CD4-positive, alpha-beta memory T cell (primary cell): Measurements from ENCODE around the gene MED13L. TPM values are rescaled to one million over a fixed set of nuclear protein-coding genes. Genes with fewer than 3 reads are reported as not detected.

Source experiments
- CTCF ChIA-PET: fragments of 350-600 bp; sonication (Branson Sonifier 250); formaldehyde crosslinking; loops from one replicate; lab custom pipeline; 2021; ENCODE audit warnings: inconsistent platforms; ENCODE audit not compliant: partially characterized antibody; lab: Charles Lee
- POLR2A ChIA-PET: fragments of 350-600 bp; sonication (Branson Sonifier 250); formaldehyde crosslinking; loops from one replicate; lab custom pipeline; 2021; ENCODE audit not compliant: partially characterized antibody; lab: Charles Lee
- DNase-seq, 5 donors: peaks; one replicate each; pipeline versions ENCODE4 v3.0.0 to v3.0.0-alpha.2; 2020 to 2022; ENCODE audit warnings: mixed read lengths in 1 of 5
- H3K27ac ChIP-seq: one replicate; pipeline ENCODE4 v1.7.0; 2013; ENCODE audit warnings: low read depth, low read length
- H3K27me3 ChIP-seq: 2 replicates; pipeline ENCODE4 v1.7.0; 2013; ENCODE audit warnings: mild to moderate bottlenecking, low read length, moderate library complexity; ENCODE audit not compliant: insufficient read depth
- H3K36me3 ChIP-seq: 2 replicates; pipeline ENCODE4 v1.7.0; 2013; ENCODE audit warnings: mild to moderate bottlenecking, low read length, moderate library complexity; ENCODE audit not compliant: insufficient read depth
- H3K4me1 ChIP-seq: 2 replicates; pipeline ENCODE4 v1.7.0; 2013; ENCODE audit warnings: mild to moderate bottlenecking, low read length, moderate library complexity; ENCODE audit not compliant: insufficient read depth
- H3K4me3 ChIP-seq, 2 donors: one replicate each; pipeline ENCODE4 v1.7.0; 2013; ENCODE audit warnings: low read length in 2 of 2, mild to moderate bottlenecking in 1 of 2
- H3K9me3 ChIP-seq, 2 donors: one replicate each; pipeline ENCODE4 v1.7.0; 2013; ENCODE audit warnings: low read length in 2 of 2, control low read depth in 1 of 2; ENCODE audit not compliant: control insufficient read depth in 1 of 2
- H3K27ac Mint-ChIP-seq, 7 donors: one replicate each; pipeline ENCODE4 v1.8.0; 2020 to 2021; ENCODE audit warnings: mixed read lengths in 7 of 7, mild to moderate bottlenecking in 6 of 7, inconsistent platforms in 3 of 7, moderate library complexity in 3 of 7
- H3K27me3 Mint-ChIP-seq, 2 donors: one replicate each; pipeline ENCODE4 v1.8.0; 2020 to 2021; ENCODE audit warnings: mixed read lengths in 2 of 2
- H3K36me3 Mint-ChIP-seq, 2 donors: one replicate each; pipeline ENCODE4 v1.8.0; 2020 to 2021; ENCODE audit warnings: mixed read lengths in 2 of 2, inconsistent platforms in 1 of 2, mild to moderate bottlenecking in 1 of 2
- H3K4me1 Mint-ChIP-seq, 4 donors: one replicate each; pipeline ENCODE4 v1.8.0; 2020 to 2021; ENCODE audit warnings: mixed read lengths in 4 of 4, mild to moderate bottlenecking in 1 of 4
- H3K4me3 Mint-ChIP-seq, 8 donors: one replicate each; pipeline ENCODE4 v1.8.0; 2020 to 2021; ENCODE audit warnings: mixed read lengths in 8 of 8, mild to moderate bottlenecking in 7 of 8, moderate library complexity in 6 of 8, inconsistent platforms in 3 of 8
- H3K9me3 Mint-ChIP-seq, 8 donors: one replicate each; pipeline ENCODE4 v1.8.0; 2020 to 2021; ENCODE audit warnings: mixed read lengths in 8 of 8, mild to moderate bottlenecking in 5 of 8, inconsistent platforms in 3 of 8, moderate library complexity in 1 of 8
- intact Hi-C: fragments of 100-400 bp; cut with micrococcal nuclease; formaldehyde crosslinking; loops from one replicate; pipeline ENCODE4 v1.15.1; 2023
- polyA plus RNA-seq, 2 donors: library from polyadenylated mRNA; unstranded; fragments of 300-500 nt; fragmentation: Illumina TruSeq; gene quantifications; one replicate each; pipeline ENCODE4 v1.2.3, GENCODE V29; 2021
- total RNA-seq, 2 experiments: library from RNA; stranded (reverse); gene quantifications; one replicate each; pipeline ENCODE4 v1.2.3, GENCODE V29; 2021

MED13L gene
- total and polyA plus RNA-seq, 4 experiments from 2014 or later = 3.8 to 156 (median 81.1) TPM

DNA sequence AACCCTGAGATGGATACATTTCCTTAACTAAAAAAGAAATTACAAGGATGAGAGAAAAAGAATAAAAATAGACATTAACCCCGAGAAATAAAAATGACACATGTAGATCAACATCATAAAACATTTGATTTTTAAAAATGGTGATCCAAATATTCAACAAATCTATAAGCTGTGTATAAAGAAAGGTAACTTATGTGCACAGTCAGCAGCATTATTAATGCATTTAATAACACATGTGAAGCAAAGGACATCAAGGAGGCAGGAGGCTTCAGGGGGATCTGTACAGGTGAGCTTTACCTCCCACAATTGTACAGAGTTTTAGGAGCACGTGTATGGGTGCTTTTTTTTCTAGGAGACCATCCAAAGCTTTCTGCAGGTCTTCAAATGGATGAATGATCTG, 76.1 kb downstream of the MED13L start:
- H3K4me1 Mint-ChIP-seq = peaks cover 45 to 79% (median 61%) of the 10 kb centered on the region in 4 donors
- Histone ChIP-seq H3K36me3 (no peaks in the 10 kb centered on the region), H3K27me3 (no peaks in the 10 kb centered on the region), H3K4me3 (no peak overlapping the region), H3K27ac (no peak overlapping the region), H3K9me3 (no peaks in the 10 kb centered on the region), H3K4me1 (peaks cover 38% of the 10 kb centered on the region)
- ChIA-PET POLR2A (no interaction called here), CTCF (no interaction called here)
- no peak overlapping the region for H3K27ac Mint-ChIP-seq
- DNase-seq = no peak
- H3K27me3 Mint-ChIP-seq = no peaks in the 10 kb centered on the region
- peak overlapping the region in 2 of 8 donors; percentile 14 to 31 for H3K4me3 Mint-ChIP-seq
- peaks cover 3 to 17% of the 10 kb centered on the region in 2 donors for H3K36me3 Mint-ChIP-seq
- intact Hi-C loops = no loop called here
- H3K9me3 Mint-ChIP-seq = no peaks in the 10 kb centered on the region

DNA sequence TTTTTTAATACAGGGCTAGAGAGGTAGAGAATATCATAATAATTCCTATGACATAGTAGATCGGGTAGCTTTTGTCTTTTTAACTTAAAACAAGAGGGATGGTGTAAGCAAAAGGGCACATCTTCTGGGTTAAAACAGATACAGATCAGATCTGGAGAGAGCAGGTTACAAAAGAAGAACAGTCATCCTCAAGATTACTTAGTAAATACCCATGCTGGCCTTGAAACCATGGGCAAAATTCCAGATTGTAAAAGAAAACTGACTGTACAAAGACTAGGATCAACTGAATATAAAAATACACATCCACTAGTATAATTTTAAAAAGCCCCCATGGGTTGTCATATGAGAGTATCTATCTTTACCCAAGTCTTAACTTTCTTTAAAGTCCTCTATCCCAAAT, 76.7 kb downstream of the MED13L start:
- peak overlapping the region in 1 of 8 donors; percentile 14 for H3K4me3 Mint-ChIP-seq

DNA sequence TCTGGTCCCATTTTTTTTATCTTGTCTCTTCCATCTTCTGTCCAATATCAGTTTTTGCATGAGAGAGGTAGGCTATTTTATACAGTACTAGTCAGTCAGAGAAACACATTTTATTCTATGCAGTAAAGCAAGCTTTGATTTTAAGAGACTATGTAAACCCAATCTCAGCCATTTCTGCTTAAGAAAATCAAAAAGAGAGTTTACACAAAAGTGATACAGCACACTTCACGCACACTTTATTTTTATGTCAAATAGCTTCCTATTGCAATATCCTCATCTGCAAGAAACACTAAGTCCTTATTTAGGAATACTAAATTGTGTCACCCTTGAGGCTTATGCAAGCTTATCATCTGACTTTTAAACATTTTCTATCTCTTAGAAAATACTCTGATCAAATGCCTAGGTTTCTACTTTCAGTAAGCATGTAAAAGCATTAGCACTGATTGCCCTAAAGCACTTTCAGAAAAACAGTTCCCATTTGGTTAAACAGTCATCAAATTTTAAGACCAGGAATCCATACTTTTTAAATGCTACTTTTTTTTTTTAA, 78.3 kb downstream of the MED13L start:
- H3K36me3 Mint-ChIP-seq = peaks cover 0 to 5% of the 10 kb centered on the region in 2 donors
- ChIA-PET POLR2A (no interaction called here), CTCF (no interaction called here)
- Histone ChIP-seq H3K4me1 (peaks cover 53% of the 10 kb centered on the region), H3K27me3 (no peaks in the 10 kb centered on the region), H3K36me3 (no peaks in the 10 kb centered on the region), H3K4me3 (no peak overlapping the region), H3K9me3 (no peaks in the 10 kb centered on the region), H3K27ac (no peak overlapping the region)
- no peaks in the 10 kb centered on the region for H3K9me3 Mint-ChIP-seq
- intact Hi-C loops = loop anchor here (5.0 kb wide), 1 partner anchor 38 kb away; no protein-coding TSS in a partner anchor
- H3K27ac Mint-ChIP-seq = no peak overlapping the region
- H3K27me3 Mint-ChIP-seq = no peaks in the 10 kb centered on the region
- peaks cover 45 to 81% (median 61%) of the 10 kb centered on the region in 4 donors for H3K4me1 Mint-ChIP-seq
- H3K4me3 Mint-ChIP-seq = peak overlapping the region in 1 of 8 donors; percentile 1
- no peak for DNase-seq

More for the DNA sequence above, 76.7 kb downstream of the MED13L start:
- intact Hi-C loops = no loop called here
- H3K36me3 Mint-ChIP-seq = peaks cover 3 to 17% of the 10 kb centered on the region in 2 donors
- H3K27me3 ChIP-seq = no peaks in the 10 kb centered on the region
- ChIA-PET POLR2A (no interaction called here), CTCF (no interaction called here)
- H3K27ac ChIP-seq = no peak overlapping the region
- H3K4me1 Mint-ChIP-seq = peaks cover 46 to 84% (median 63%) of the 10 kb centered on the region in 4 donors
- no peaks in the 10 kb centered on the region for H3K9me3 Mint-ChIP-seq
- no peaks in the 10 kb centered on the region for H3K27me3 Mint-ChIP-seq
- peaks cover 41% of the 10 kb centered on the region for H3K4me1 ChIP-seq
- no peak overlapping the region for H3K4me3 ChIP-seq
- DNase-seq = no peak
- H3K9me3 ChIP-seq = no peaks in the 10 kb centered on the region
- no peak overlapping the region for H3K27ac Mint-ChIP-seq
- no peaks in the 10 kb centered on the region for H3K36me3 ChIP-seq

DNA sequence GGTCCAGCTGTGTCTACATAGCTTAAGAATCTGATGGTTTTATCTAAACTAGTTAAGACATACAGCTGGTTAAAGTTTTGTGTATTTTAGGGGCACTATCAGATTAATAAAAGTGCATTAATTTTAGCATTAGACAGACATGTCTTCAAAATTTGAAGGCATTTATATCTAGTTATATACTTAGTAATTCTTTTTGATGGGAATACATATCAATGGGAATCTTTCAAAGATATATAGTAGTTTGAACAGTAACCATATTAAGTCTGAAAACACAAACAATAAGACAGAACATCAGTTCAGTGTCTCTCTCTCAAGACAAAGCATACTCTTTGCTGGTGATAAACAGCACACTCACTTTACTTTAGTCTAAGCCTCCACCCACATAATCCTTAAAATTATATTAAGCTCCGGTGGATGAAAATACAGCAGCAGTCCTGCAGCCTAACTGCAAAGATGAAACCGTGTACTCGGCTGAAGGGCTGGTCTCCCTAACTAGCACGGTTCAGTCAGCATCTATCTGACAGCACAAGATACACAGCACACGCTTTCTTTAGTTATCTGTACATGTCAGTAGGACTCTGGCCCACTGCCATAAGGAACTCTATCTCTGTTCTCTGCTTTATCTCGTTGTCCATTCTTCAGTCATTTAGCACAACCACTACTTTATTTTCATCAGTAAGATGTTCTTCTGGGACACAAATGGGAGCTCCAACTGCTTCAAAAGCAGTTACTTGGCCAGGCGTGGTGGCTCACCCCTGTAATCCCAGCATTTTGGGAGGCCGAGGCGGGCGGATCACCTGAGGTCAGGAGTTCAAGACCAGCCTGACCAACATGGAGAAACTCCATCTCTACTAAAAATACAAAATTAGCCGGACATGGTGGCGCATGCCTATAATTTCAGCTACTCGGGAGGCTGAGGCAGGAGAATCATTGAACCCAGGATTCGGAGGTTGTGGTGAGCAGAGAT, 80.5 kb downstream of the MED13L start:
- Histone ChIP-seq H3K4me3 (no peak overlapping the region), H3K9me3 (no peaks in the 10 kb centered on the region), H3K4me1 (peaks cover 49% of the 10 kb centered on the region), H3K36me3 (no peaks in the 10 kb centered on the region), H3K27ac (no peak overlapping the region), H3K27me3 (no peaks in the 10 kb centered on the region)
- DNase-seq = peak in 1 of 5 donors; percentile 5
- intact Hi-C loops = loop anchor here (5.0 kb wide), 1 partner anchor 40 kb away; no protein-coding TSS in a partner anchor
- peaks cover 47 to 85% (median 65%) of the 10 kb centered on the region in 4 donors for H3K4me1 Mint-ChIP-seq
- H3K36me3 Mint-ChIP-seq = no peaks in the 10 kb centered on the region
- no peaks in the 10 kb centered on the region for H3K9me3 Mint-ChIP-seq
- peak overlapping the region in 2 of 7 donors; percentile 8 to 38 for H3K27ac Mint-ChIP-seq
- CTCF ChIA-PET = no interaction called here
- H3K4me3 Mint-ChIP-seq = peak overlapping the region in 3 of 8 donors; percentile 13 to 50 (median 39)
- POLR2A ChIA-PET = interaction anchor here (0.6 kb wide), 1 partner anchor 428 kb away, joined by 3 read pairs; no protein-coding TSS in a partner anchor
- H3K27me3 Mint-ChIP-seq = no peaks in the 10 kb centered on the region

DNA sequence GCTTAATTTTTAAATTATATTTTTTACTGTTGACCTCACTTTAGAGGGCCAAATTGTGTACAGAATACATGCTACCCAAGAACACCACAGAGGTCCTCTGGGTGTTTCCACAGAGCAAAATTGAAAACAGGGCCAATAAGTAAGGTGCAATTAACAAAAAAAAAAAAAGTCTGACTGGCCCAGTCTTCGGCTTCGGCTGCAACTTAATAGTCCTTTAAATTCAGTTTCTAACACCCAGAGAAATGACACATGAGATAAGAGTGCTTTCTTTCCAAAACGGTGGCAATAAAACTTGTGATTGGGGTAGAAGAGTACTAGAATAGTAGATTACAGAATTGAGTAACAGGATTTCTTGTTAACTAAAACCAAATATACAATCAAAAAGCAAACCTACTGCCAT, 81.3 kb downstream of the MED13L start:
- no peaks in the 10 kb centered on the region for H3K27me3 ChIP-seq
- no peaks in the 10 kb centered on the region for H3K36me3 Mint-ChIP-seq
- H3K4me1 Mint-ChIP-seq = peaks cover 45 to 83% (median 63%) of the 10 kb centered on the region in 4 donors
- H3K27ac Mint-ChIP-seq = peak overlapping the region in 1 of 7 donors; percentile 52
- H3K4me1 ChIP-seq = peaks cover 50% of the 10 kb centered on the region
- no peaks in the 10 kb centered on the region for H3K9me3 ChIP-seq
- no peak overlapping the region for H3K4me3 Mint-ChIP-seq
- H3K27me3 Mint-ChIP-seq = no peaks in the 10 kb centered on the region
- no peak for DNase-seq
- no peaks in the 10 kb centered on the region for H3K36me3 ChIP-seq
- no peaks in the 10 kb centered on the region for H3K9me3 Mint-ChIP-seq
- H3K4me3 ChIP-seq = no peak overlapping the region
- H3K27ac ChIP-seq = no peak overlapping the region
- CTCF ChIA-PET = no interaction called here
- intact Hi-C loops = loop anchor here (5.0 kb wide), 1 partner anchor 41 kb away; no protein-coding TSS in a partner anchor
- POLR2A ChIA-PET = no interaction called here

DNA sequence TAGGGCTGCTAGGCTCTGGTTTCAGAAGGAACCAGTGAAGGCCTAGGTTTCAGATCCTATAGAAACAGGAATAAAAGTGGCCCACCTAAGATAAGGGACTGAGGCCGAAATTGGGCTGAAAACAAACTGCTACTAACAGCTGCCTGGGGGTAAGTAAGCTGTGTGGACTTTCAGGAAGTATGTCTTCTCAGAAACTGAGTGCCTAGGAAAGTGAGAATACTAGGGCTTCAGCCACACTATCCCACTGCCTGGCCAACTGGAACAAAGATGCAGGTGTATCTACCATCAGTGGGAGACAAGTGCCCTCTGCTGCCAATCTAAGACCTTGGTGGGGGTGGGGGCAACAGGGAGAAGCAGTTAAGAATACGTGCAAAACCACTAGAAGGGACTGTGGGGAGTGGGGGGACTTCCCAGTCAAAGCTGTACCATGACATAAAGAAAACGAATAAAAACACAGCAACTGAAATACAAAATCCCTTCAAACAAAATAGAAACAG, 82.5 kb downstream of the MED13L start:
- H3K4me3 ChIP-seq = no peak overlapping the region
- CTCF ChIA-PET = no interaction called here

More for the DNA sequence above, 82.5 kb downstream of the MED13L start:
- intact Hi-C loops = loop anchor here (5.0 kb wide), 1 partner anchor 42 kb away; no protein-coding TSS in a partner anchor
- Mint-ChIP-seq H3K36me3 (no peaks in the 10 kb centered on the region), H3K4me1 (peaks cover 40 to 78% (median 58%) of the 10 kb centered on the region in 4 donors), H3K27ac (peak overlapping the region in 4 of 7 donors; percentile 39 to 73 (median 60)), H3K27me3 (no peaks in the 10 kb centered on the region), H3K9me3 (no peaks in the 10 kb centered on the region), H3K4me3 (peak overlapping the region in 3 of 8 donors; percentile 3 to 20 (median 4))
- Histone ChIP-seq H3K9me3 (no peaks in the 10 kb centered on the region), H3K27ac (no peak overlapping the region), H3K36me3 (no peaks in the 10 kb centered on the region), H3K27me3 (no peaks in the 10 kb centered on the region), H3K4me1 (peaks cover 52% of the 10 kb centered on the region)
- peak; percentile 24 to 79 (median 36) for DNase-seq
- POLR2A ChIA-PET = interaction anchor here (1.2 kb wide), 1 partner anchor 24 kb away, joined by 3 read pairs; no protein-coding TSS in a partner anchor
